Caki2 (cell line): ENCODE measurements around the gene CNPY4. TPM values are rescaled to one million over a fixed set of nuclear protein-coding genes. Genes with fewer than 3 reads are reported as not detected.
A peak's percentile ranks its signal among the peaks of the same experiment; 100 is the strongest.
"Not testable (repeated sequence)": the region's sequence is repeated elsewhere in the genome, so short reads cannot be mapped to it uniquely, and the experiment has no call there.

Experiments
- DNase-seq: peaks from one replicate; pipeline ENCODE4 v3.0.0-alpha.2; 2015; ENCODE audit warnings: low read depth
- in situ Hi-C: cut with HindIII; loops from 2 replicates; pipeline ENCODE4 v1.10.0; 2016; ENCODE audit warnings: low sequenced_read_pairs, low pct_unique_long_range_greater_than_20kb, mixed read lengths
- total RNA-seq: library from RNA; depleted of rRNA; stranded (reverse); fragments of >200 nt; shearing (Covaris generic); gene quantifications from 2 replicates; pipeline ENCODE4 v1.2.3, GENCODE V29; 2014; ENCODE audit warnings: low replicate concordance

The CNPY4 gene
- total RNA-seq, 1 experiment from 2014 or later = 25.8 TPM

DNA sequence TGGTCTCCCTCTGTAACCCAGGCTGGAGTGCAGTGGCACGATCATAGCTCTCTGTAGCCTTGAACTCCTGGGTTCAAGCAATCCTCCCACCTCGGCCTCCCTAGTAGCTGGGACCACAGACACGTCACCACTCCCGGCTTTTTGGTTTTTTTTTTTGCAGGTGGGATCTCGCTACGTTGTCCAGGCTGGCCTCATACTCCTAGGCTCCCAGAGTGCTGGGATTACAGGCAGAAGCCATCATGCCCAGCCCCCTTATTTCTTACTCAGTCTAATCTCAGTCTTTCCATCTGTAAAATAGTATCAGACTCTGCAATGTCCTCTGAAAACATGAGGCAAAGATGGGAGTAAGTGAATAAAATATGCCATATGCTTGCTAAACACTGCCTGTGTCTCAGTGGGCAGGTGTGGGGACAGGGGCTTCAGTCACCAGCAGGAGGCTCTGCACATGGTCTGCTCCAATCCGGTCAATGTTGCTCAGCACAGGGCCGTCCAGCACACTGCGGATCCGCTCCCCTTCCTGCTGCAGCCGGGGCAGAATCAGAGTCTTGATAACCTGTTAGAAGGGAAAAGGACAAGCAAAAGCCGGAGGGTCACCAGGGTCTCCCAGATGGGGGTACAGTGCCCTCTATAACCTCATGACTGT lies 9.8 kb upstream of the CNPY4 start:
- in situ Hi-C loops = no loop called here
- DNase-seq = no peak

GRCh38 chr7:100111156-100111555 lies 8.3 kb upstream of the CNPY4 start:
- in situ Hi-C loops = no loop called here
- no peak for DNase-seq

DNA sequence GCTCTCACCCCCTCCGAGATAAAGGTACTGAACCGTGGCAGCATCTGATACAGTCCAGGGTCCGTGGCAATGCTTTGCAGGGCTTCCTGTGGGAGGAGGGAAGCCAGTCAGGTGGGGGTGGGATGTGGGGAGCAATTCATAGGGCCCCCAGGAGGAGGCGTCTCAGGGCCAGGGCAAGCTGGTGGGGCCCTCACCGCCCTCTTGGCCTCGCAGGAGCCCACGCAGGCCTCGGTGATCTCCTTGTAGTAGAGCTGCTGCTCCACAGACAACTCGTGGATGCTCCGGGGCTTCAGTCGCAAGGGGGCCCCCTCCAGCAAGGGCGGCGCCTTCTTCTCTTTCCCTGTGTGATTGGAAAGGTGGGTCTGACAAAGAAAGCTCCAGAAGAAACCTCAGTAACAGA lies 7.5 kb upstream of the CNPY4 start:
- DNase-seq = no peak
- in situ Hi-C loops = no loop called here

DNA sequence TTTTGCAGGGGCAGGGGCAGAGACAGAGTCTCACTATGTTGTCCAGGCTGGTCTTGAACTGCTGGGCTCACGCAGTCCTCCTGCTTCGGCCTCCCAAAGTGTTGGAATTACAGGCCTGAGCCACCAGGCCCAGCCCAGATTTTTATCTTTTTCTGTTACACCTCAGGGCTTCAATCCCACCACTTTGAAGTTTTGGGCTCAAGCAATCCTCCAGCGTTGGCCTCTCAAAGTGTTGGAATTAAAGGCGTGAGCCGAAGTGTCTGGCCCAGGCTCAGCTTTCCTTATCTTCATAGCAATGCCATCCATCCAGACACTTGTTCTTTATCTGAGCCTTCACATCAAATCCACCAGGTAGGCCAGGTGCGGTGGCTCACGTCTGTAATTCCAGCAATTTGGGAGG lies 4.4 kb upstream of the CNPY4 start:
- in situ Hi-C loops = no loop called here
- no peak for DNase-seq

DNA sequence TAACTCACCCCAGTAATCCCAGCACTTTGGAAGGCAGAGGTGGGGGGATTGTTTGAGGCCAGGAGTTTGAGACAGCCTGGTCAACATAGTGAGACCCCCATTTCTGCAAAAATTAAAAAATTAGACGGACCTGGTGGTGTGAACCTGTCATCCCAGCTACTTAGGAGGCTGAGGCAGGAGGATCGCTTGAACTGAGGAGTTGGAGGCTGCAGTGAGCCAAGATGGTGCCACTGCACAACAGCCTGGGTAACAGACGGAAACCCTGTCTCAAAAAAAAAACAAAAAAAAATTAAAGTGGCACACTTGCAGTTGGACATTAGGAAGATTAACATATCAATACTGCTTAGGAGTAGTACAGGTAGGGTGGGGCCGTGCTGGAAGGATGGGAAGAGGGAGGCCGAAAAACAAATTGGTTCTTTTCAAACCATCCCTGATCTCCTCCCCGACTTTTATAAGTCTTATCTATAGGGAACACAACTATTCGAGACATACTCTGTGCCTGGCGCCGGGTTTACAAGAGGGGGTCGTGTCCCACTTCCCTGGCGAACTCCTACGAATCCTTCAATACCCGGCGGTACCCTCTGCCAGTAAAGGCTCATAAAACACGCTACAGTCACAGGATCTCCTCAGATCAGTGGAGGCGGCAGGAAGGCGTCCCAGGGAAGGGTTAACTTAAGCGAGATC lies 904 bp upstream of the CNPY4 start:
- no peak for DNase-seq
- in situ Hi-C loops = no loop called here

DNA sequence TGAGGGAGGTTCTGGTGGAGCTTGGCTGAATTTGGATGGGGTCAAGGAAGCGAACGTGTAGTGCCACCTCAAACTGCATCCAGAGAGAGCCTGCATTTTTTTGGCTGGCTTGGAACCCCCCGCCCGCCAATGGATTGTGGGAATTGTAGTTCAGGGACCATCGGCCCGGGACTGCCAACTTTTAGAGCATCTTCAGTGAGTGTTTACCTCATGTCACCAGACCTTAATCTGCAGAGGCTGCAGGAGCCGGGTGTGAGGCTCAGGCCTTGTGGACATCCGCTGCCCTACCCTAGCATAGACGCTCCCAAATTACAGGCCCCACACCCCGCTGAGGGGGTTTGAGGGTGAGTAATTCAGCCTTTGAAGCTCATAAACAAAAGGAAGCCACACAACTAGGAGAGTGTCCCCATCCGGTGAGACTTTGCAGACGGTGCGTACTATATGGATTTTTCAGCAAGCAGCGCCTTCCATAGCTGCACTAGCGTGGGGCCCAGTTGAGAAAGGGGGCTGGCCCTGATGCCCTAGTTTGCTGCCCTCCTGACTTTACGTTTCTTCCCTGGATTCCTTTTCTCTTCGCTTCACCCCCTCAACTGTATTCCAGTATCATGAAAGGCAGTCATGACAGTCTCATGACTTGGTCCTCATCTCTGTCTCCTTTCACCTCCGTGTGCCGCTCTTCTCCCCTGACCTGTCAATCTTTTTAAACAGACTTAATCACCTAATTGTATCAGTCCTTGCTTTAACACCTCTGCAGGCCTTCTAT lies 717 bp downstream of the CNPY4 start:
- DNase-seq = no peak
- in situ Hi-C loops = no loop called here

GRCh38 chr7:100120733-100121036 lies 1.3 kb downstream of the CNPY4 start:
- in situ Hi-C loops = no loop called here
- DNase-seq = no peak

DNA sequence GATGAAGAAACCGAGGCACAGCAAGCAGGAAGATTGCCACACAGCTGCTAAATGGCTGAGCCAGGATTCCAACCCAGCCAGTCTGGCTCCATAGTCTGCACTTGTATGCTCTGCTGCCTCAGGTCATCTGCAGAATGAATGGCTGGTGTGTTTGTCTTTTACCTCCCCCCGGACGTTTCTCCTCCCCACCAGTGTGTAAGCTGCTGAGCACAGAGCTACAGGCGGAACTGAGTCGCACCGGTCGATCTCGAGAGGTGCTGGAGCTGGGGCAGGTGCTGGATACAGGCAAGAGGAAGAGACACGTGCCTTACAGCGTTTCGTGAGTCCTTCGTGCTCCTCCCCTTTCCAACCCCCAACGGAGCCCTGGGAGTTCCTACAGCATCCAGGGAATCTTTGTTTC lies 2.6 kb downstream of the CNPY4 start:
- in situ Hi-C loops = no loop called here
- DNase-seq = no peak

DNA sequence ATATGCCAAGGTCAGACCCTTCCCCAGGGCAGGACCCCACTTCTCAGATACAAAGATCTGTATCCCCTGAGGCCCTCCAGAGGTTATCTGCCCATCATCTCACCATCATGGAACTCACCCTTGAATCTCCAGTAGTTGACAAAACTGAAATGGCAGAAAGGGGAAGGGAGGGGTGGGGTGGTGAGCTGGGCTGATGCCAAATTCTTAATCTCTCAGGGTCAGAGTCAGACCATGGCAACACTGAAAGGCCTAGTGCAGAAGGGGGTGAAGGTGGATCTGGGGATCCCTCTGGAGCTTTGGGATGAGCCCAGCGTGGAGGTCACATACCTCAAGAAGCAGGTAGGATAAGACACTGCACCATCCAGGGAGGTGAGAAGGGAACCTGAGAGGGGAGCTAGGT lies 3.1 kb downstream of the CNPY4 start:
- DNase-seq = no peak
- in situ Hi-C loops = no loop called here

DNA sequence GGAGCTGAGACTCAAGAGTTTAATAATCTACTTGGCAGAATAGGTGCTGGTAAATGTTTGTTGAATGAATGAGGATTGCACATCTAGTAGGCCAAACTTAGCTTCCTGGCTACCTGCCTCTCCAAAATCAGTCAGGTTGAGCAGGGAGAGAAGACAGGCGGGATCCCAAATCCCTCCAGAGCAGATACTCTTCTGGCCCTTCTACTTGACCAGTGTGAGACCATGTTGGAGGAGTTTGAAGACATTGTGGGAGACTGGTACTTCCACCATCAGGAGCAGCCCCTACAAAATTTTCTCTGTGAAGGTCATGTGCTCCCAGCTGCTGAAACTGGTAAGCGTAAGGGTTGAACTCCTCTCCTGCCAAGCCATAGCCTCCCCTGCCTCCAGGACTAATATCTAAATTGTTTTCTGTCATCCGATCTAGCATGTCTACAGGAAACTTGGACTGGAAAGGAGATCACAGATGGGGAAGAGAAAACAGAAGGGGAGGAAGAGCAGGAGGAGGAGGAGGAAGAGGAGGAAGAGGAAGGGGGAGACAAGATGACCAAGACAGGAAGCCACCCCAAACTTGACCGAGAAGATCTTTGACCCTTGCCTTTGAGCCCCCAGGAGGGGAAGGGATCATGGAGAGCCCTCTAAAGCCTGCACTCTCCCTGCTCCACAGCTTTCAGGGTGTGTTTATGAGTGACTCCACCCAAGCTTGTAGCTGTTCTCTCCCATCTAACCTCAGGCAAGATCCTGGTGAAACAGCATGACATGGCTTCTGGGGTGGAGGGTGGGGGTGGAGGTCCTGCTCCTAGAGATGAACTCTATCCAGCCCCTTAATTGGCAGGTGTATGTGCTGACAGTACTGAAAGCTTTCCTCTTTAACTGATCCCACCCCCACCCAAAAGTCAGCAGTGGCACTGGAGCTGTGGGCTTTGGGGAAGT lies 5.1 kb downstream of the CNPY4 start:
- in situ Hi-C loops = no loop called here

DNA sequence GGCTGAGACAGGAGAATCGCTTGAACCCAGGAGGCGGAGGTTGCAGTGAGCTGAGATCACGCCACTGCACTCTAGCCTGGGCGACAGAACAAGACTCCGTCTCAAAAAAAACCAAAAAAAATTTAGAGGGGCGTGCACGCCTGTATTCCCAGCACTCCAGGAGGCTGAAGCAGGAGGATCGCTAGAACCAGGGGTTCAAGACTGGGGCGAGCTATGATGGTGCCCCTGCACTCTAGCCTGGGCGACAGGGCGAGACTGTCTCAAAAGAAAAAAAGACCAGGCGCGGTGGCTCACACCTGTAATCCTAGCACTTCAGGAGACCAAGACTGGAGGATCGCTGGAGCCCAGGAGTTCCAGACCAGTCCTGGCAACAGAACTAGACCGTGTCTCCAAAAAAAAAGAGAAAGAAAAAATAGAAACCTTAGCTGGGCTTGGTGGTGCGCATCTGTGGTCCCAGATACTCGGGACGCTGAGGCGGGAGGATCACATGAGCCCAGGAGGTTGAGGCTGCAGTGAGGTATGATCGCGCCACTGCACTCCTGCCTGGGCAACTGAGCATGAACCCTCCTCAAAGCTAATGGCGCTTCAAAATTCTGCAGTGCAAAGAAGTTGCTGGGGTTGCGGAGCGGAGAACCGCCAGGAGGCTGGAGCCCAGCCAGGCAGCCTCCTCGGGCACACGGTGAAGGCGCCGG lies 7.0 kb downstream of the CNPY4 start:
- DNase-seq = no peak
- in situ Hi-C loops = no loop called here

More for the DNA sequence above, 5.1 kb downstream of the CNPY4 start:
- DNase-seq = no peak

- in situ Hi-C loops = no loop called here
- peak; percentile 81 for DNase-seq
Measured at GRCh38 chr7:100126931-100127865, 7.8 kb downstream of the CNPY4 start, which contains the start of gene MBLAC1. Gene MBLAC1 (plus strand): TSS chr7:100126967. CDS start chr7:100127396, 429 bp downstream.

- in situ Hi-C loops = no loop called here
Measured at GRCh38 chr7:100127866-100128636, 8.6 kb downstream of the CNPY4 start.

GRCh38 chr7:100128637-100128963 lies 9.2 kb downstream of the CNPY4 start:
- DNase-seq = no peak
- in situ Hi-C loops = no loop called here

More at GRCh38 chr7:100127866-100128636, 8.6 kb downstream of the CNPY4 start:
- DNase-seq = no peak

DNA sequence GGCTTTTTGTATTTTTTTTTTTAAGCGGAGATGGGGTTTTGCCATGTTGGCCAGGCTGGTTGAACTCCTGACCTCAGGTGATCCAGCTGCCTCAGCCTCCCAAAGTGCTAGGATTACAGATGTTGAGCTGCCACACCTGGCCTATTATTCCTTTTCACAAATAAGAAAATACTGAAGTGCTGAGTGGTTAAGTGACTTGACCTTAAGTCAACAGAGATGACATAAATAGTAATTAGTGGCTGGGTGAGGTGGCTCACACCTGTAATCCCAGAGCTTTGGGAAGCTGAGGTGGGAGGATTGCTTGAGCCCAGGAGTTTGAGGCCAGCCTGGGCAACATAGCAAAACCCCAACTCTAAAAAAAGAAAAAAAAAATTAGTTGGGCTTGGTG lies 10.8 kb downstream of the CNPY4 start:
- in situ Hi-C loops = not testable (repeated sequence)

DNA sequence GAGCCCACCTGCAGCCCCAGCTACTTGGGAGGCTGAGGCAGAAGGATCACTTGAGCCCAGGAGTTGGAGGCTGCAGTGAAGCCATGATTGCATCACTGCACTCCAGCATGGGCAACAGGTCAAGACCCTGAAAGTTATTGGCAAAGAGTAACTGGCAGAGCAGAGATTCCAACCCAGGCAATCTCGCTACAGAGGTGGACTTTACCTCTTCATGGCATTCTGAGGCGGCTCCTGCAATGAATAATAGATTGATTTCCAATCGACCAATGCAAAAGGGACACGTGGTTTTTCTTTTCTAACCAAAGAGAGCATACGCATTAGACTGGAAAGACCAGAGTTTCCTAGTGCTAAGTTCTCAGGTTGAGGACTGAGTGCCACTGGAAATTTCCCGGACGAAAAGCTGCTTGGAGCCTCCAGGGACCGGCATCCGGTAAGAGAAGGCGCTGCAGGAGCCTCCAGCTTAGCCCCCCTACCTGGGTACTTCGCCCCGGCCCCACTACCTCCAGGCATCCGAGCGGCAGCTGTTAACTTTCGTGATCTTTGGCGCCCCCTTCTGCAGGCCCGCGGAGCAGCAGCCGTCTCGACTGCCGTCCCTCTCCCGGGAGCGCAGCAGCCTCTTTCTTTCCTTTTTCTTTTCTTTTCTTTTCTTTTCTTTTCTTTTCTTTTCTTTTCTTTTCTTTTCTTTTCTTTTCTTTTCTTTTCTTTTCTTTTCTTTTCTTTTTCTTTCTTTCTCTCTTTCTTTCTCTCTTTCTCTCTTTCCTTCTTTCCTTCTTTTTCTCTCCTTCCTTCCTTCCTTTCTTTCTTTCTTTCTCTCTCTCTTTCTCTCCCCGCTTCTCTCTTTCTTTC lies 11.4 kb downstream of the CNPY4 start:
- peak; percentile 45 for DNase-seq
- in situ Hi-C loops = no loop called here

More for the DNA sequence above, 10.8 kb downstream of the CNPY4 start:
- not testable (repeated sequence) for DNase-seq
